GM19324 (cell line): ENCODE measurements around the gene SLC7A7.
A peak's percentile ranks its signal among the peaks of the same experiment; 100 is the strongest.
"Not testable (repeated sequence)": the region's sequence is repeated elsewhere in the genome, so short reads cannot be mapped to it uniquely, and the experiment has no call there.

ENCODE experiments used
- ATAC-seq: cut with Tn5 transposase; IDR thresholded peaks from one replicate; pipeline ENCODE4 v1.9.1; 2021; ENCODE audit warnings: mild to moderate bottlenecking, moderate library complexity; ENCODE audit not compliant: unreplicated experiment, low FRiP score

SLC7A7 gene

DNA sequence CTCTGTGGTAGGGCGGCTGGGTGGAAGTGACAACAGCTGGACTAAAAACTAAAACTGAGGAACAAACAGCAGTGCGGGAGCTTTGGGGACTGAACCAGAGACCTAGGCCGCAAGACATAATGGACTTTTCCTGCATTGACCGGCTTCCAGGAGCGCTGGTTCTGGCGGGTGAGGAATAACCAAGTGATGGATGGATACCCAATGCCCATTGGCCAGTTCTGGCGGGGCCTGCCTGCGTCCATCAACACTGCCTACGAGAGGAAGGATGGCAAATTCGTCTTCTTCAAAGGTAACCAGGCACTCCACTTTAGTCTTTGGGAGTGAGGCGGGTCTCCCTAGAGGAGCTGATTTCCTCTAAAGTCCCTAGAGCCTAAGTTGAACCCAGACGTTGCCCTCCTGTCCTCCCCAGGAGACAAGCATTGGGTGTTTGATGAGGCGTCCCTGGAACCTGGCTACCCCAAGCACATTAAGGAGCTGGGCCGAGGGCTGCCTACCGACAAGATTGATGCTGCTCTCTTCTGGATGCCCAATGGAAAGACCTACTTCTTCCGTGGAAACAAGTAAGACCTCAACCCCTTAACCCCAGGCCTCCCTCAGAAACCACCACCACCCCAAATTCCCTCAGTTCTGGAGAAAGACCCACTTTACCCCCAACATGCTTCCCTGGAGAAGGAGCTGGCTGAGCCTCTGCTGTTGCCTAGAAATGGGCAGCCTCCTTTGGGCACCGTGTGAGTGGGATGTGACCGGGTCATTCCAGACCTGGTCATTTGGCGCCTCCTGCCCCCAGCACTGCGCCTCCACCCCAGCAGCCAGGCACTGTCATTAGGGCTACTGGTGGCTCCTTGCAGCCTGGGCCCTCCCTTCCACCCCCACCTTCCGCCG, 29.2 kb upstream of the SLC7A7 start:
- no peak for ATAC-seq

GRCh38 chr14:22843123-22843925, 28.1 kb upstream of the SLC7A7 start:
- no peak for ATAC-seq

- no peak for ATAC-seq
Observed at GRCh38 chr14:22842211-22843122, 27.2 kb upstream of the SLC7A7 start.

DNA sequence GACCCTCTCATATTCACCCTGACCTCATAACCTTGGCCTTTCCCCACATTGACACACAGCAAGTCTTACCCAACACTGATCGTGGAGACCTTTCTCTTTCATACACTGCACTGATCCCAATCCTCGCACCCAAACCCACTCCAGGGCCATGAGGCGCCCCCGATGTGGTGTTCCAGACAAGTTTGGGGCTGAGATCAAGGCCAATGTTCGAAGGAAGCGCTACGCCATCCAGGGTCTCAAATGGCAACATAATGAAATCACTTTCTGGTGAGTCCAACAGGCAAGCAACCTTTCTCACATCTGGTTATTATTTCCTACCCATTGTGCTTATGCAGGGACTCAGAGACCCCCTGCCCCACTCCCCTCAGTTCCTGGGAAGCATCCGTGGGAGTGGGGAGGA, 26.5 kb upstream of the SLC7A7 start:
- ATAC-seq: no peak

- no peak for ATAC-seq
Observed at GRCh38 chr14:22841311-22841710, 26.1 kb upstream of the SLC7A7 start.

- ATAC-seq: no peak
Observed at GRCh38 chr14:22839159-22839779, 24.0 kb upstream of the SLC7A7 start.

DNA sequence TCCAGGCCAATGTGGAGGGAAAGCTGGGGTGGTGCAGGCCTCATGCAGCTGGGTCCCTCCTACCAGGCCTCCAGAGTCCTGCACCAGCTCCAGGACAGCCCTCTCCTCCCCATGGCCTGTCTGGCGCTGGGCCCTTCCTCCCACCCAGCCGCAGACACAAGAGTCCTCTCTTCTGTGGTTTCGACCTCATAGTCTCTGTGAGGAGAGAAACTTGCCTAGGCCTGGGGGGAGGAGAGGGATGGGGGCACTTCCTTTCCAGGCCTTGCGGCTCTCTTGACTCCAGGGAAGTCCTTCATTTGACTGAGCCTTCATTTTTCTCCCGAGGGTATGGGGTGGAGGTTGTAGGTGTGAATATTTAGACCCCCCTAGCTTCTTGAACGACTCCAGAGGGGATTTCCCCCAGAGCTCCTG, 23.4 kb upstream of the SLC7A7 start:
- ATAC-seq: no peak

DNA sequence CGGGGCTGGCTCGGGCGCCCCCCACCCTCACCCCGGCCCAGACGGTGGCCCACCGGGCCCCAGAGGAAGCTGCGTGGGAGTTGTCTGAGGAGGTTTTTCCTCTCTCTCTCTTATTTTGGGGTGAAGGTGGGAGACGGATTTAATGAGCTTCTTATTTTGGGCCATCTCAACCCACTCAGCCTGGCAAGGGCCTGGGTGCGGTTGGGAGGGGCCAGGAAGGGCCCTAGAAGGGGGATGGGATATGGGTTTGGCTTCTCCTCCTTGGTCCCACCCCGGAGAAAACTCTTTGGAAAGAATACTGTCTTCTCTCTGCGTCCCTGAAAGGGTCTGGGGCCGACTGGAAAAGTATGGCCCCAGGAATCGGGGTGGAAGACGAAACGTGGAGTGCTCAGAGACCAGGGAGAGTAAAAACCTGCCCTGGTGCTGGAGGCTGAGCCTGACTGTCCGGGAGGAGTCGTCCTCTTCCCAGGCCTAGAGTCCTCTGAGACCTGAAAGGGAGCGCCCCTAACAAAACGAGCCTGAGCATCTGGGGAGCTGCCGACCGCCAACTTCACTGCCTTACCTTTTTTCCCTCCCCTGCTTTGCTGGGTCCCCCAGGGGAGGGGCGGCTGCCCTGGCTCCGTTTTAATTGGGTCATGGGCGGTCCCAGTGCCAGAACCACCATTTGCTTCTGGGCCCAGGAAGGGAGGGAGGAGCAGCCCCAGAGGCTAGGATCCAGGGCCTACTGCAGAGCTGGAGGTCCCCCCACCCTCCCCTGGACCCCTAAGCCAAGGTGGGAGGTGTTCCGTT, 22.7 kb upstream of the SLC7A7 start:
- ATAC-seq: no peak

DNA sequence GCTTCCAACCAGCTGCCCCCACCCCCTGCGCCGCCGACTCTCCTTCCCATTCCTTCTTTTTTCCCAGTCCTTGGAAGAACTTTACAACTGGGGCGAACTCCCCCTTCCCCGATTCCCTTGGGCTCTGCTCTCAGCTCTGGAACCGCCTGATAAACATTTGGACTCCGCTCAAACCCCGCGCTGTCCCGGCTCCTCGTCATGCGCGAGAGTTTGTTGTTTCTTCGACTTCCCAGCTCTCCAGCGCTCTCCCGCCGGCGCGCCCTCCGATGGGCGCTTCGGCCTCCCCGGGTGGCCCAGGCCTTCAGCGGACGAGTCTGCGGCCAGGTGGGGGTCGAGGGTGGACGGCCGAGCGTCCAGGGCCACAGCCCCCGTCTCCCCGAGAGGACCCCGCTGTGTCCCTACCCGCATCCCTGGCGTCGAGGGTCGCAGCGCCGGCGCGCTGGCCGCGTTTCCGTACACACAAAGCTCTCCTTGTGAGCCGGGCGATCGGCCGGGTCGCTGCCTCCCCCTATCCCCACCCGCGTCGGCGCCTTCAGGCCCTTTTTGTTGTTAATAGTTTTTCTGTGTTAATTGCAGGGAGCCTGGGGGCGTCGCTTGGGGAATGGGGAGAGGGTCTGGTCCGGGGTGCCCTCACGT, 22.0 kb upstream of the SLC7A7 start:
- ATAC-seq: no peak

DNA sequence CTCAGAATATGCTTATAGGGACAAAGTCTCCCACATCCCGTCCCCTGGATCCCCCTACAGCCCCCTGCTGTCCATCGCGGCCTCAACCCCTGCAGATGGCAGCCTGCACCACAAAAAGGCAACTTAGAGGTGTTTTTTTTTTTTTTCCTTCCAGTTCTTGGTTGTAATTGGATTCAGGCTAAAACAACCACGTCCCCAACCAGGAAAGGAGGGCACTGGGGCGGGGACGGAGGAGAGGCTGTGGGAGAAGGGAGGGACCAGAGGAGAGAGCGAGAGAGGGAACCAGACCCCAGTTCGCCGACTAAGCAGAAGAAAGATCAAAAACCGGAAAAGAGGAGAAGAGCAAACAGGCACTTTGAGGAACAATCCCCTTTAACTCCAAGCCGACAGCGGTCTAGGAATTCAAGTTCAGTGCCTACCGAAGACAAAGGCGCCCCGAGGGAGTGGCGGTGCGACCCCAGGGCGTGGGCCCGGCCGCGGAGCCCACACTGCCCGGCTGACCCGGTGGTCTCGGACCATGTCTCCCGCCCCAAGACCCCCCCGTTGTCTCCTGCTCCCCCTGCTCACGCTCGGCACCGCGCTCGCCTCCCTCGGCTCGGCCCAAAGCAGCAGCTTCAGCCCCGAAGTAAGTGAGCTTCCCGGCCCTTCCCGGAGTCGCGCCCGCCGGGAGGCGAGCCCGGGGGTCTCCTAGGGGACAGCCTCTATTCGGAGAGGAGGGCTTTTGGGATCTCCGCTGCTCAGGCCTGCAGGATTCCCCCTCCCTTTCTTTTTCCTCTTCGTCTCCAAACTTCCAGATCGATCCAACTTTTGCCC, 21.3 kb upstream of the SLC7A7 start, which contains the start of gene MMP14:
MMP14 (plus strand) TSS at position 285 of the 813 bp plus-strand sequence; CDS start at position 518, 233 bp downstream.
- no peak for ATAC-seq

GRCh38 chr14:22835505-22835904, 20.3 kb upstream of the SLC7A7 start:
- no peak for ATAC-seq

GRCh38 chr14:22830443-22831010, 15.3 kb upstream of the SLC7A7 start:
- no peak for ATAC-seq

DNA sequence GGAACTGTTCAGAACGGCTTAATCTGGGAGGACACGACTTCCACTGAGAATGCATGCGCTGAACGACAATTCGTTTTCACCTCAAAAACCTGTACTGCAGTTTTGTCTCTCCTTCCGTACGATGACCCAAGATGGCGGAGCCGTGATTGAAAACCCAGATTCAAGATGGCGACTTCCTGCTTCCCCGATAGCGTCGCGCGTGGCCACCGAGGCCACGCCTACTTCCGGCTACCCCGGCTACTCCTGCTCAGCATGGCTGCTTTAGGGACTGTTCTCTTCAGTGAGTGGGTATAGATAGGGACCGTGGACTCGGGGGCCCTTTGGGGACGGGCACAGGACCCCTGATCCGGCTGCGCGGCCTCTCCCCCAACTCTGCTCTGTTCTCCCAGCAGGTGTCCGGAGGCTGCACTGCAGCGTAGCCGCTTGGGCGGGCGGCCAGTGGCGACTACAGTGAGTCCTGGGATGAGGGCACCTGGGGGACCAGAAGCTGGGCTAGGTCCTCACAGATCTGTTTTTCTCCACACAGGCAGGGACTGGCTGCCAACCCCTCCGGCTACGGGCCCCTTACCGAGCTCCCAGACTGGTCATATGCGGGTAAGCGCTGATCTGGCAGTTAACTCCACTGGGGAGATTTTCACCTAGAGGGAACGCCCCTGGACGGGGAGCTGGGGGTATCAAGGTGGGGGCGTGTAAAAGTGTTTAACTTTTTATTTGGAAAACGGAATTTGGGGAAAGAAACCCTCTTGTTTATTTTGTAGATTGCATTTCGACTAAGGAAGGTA, 14.6 kb upstream of the SLC7A7 start, which contains the start of gene MRPL52:
MRPL52 (plus strand) TSS at position 227 of the 782 bp plus-strand sequence; CDS start at position 253, 26 bp downstream.
- ATAC-seq: peak; percentile 89

DNA sequence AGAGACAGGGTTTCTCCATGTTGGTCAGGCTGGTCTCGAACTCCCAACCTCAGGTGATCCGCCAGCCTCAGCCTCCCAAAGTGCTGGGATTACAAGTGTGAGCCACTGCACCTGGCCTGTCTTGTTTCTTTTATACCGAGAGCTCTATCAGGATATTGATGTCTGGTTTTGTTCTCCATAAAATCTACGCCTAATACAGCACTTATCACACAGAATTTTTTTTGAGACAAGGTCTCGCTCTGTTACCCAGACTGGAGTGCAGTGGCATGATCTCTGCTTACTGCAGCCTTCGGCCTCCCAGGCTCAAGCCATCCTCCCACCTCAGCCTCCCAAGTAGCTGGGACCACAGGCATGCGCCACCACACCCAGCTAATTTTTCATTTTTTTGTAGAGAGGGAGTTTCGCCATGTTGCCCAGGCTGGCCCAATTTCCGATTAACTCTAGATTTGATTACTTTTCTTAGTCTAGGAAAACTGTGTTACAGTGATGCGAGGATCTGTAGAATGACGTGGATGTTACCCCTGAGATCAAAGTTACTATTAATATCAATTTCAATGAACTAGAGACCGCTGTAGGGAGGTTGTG, 13.9 kb upstream of the SLC7A7 start:
- not testable (repeated sequence) for ATAC-seq

DNA sequence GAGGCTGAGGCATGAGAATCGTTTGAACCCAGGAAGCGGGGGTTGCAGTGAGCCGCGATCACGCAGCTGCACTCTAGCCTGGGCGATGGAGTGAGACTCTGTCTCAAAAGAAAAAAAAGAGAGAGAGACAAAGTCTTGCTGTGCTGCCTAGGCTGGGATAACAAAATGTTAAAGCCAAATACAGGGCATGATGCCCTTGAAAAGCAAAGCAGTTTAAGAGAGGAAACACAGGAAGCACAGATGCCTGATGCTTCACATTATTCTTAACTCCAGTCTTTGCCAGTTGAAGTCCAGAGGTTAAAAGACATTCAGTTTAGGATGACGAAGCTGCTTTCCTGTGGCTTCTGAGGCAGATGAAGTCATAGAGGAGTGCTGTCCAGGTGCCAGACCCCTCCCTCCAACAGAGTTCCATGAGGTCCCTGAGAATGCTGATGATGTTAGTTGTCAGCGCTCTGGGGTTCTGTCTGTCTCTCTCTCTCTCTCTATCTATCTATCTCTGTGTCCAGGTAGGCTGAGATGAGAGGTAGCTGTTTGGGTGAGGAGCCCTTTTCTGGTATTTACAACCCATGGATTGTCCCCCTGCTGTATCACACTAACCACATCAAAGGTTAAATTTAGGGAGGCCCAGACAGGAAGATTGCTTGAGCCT, 9.6 kb upstream of the SLC7A7 start:
- ATAC-seq: no peak

DNA sequence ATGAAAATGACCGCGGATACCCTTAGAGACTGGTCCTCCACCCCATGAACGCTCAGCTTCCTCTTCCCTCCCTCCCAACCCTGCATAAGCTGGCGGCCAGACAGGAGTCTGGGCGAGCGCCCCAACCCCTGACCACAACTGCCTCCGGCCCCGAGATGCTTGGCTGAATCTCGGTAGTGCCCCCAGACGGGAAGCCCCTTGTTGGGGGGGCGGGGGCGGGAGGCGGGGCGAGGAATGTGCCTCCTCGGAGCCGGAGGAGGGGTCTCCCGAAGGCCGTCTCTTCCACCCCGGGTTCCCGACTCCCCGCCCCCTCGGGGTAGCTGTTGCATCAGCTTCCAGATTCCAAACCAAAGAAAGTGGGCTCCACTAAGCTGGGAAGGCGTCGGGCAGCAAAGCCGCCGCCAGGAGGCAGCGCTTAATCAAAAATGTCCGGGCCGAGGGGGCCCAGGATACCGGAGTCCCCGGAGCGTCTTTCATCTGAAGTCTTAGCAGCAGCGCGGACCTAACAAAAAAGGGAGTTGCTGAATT, 7.4 kb upstream of the SLC7A7 start:
- no peak for ATAC-seq
